GM23248 (cell line): ENCODE results near the gene ARFGAP1. TPM values are rescaled to one million over a fixed set of nuclear protein-coding genes. Genes with fewer than 3 reads are reported as not detected.

Experiments
- DNase-seq: peaks from one replicate; pipeline ENCODE4 v3.0.0-alpha.2; 2015
- H2AFZ ChIP-seq: fragments of 200-600 bp; sonication (generic); 2 replicates; pipeline ENCODE4 v1.6.1; 2016; ENCODE audit warnings: antibody characterized with exemption
- H3F3A ChIP-seq: fragments of 200-600 bp; sonication (generic); 2 replicates; pipeline ENCODE4 v1.6.1; 2016; ENCODE audit warnings: mild to moderate bottlenecking, antibody characterized with exemption, mixed run types; ENCODE audit not compliant: insufficient read depth
- H3K27ac ChIP-seq: fragments of 200-600 bp; sonication (generic); 2 replicates; pipeline ENCODE4 v1.5.1; 2016; ENCODE audit warnings: mild to moderate bottlenecking
- H3K27me3 ChIP-seq: fragments of 200-600 bp; sonication (generic); replicated peaks from 2 replicates; pipeline ENCODE4 v1.6.1; 2016; ENCODE audit warnings: mild to moderate bottlenecking; ENCODE audit not compliant: insufficient read depth
- H3K36me3 ChIP-seq: fragments of 200-600 bp; sonication (generic); 2 replicates; pipeline ENCODE4 v1.6.1; 2016; ENCODE audit warnings: low read depth, mild to moderate bottlenecking
- H3K4me1 ChIP-seq: fragments of 200-600 bp; sonication (generic); 2 replicates; pipeline ENCODE4 v1.6.1; 2016; ENCODE audit warnings: mild to moderate bottlenecking; ENCODE audit not compliant: insufficient read depth
- H3K4me2 ChIP-seq: fragments of 200-600 bp; sonication (generic); one replicate; pipeline ENCODE4 v1.6.1; 2016; ENCODE audit warnings: mild to moderate bottlenecking; ENCODE audit not compliant: unreplicated experiment
- H3K4me3 ChIP-seq: fragments of 200-600 bp; sonication (generic); 2 replicates; pipeline ENCODE4 v1.5.1; 2016; ENCODE audit warnings: mild to moderate bottlenecking
- H3K79me2 ChIP-seq: fragments of 200-600 bp; sonication (generic); 2 replicates; pipeline ENCODE4 v1.6.1; 2016; ENCODE audit warnings: mild to moderate bottlenecking; ENCODE audit not compliant: insufficient read depth
- H3K9ac ChIP-seq: fragments of 200-600 bp; sonication (generic); 2 replicates; pipeline ENCODE4 v1.6.1; 2016; ENCODE audit warnings: mild to moderate bottlenecking
- H3K9me2 ChIP-seq: fragments of 200-600 bp; sonication (generic); 2 replicates; pipeline ENCODE4 v1.6.1; 2016; ENCODE audit warnings: mixed run types, mild to moderate bottlenecking, moderate library complexity; ENCODE audit not compliant: insufficient read depth
- H3K9me3 ChIP-seq: fragments of 200-600 bp; sonication (generic); one replicate; pipeline ENCODE4 v1.6.1; 2017; ENCODE audit warnings: low read depth
- H4K20me1 ChIP-seq: fragments of 200-600 bp; sonication (generic); 2 replicates; pipeline ENCODE4 v1.6.0; 2016; ENCODE audit not compliant: insufficient read depth
- EZH2 ChIP-seq: fragments of 200-600 bp; sonication (generic); IDR thresholded peaks from 2 replicates; pipeline ENCODE4 v1.6.1; 2018; ENCODE audit warnings: antibody characterized with exemption, mild to moderate bottlenecking; ENCODE audit not compliant: insufficient read depth, poor library complexity, severe bottlenecking
- EZH2phosphoT487 ChIP-seq: fragments of 200-600 bp; sonication (generic); IDR thresholded peaks from 2 replicates; pipeline ENCODE4 v1.6.1; 2018; ENCODE audit warnings: antibody characterized with exemption, moderate library complexity, mild to moderate bottlenecking, low read depth; ENCODE audit not compliant: insufficient read depth
- WGBS, 2 experiments: methylation state at CpG; one replicate each; pipeline ENCODE4 v1.1.6; 2015 to 2017; ENCODE audit warnings: low lambda C conversion rate in 2 of 2, low coverage in 1 of 2; ENCODE audit errors: missing lambda C conversion rate in 2 of 2; 5-methylcytosine and 5-hydroxymethylcytosine counted together
- in situ Hi-C: fragments of 300-500 bp; cut with MboI; formaldehyde crosslinking; loops from 2 replicates; pipeline ENCODE4 v1.15.0; 2020
- polyA plus RNA-seq: library from polyadenylated mRNA; unstranded; fragments of >200 nt; fragmentation: Nextera tagmentation; extraction: Ambion mirVana; gene quantifications from 2 replicates; pipeline ENCODE4 v1.2.1, GENCODE V29; 2016
- total RNA-seq: library from RNA; depleted of rRNA; stranded (reverse); fragments of >200 nt; shearing (Covaris generic); gene quantifications from 2 replicates; pipeline ENCODE4 v1.2.3, GENCODE V29; 2014

Gene ARFGAP1
- total and polyA plus RNA-seq, 2 experiments from 2014 or later, result 69.0 to 88.5 TPM

DNA sequence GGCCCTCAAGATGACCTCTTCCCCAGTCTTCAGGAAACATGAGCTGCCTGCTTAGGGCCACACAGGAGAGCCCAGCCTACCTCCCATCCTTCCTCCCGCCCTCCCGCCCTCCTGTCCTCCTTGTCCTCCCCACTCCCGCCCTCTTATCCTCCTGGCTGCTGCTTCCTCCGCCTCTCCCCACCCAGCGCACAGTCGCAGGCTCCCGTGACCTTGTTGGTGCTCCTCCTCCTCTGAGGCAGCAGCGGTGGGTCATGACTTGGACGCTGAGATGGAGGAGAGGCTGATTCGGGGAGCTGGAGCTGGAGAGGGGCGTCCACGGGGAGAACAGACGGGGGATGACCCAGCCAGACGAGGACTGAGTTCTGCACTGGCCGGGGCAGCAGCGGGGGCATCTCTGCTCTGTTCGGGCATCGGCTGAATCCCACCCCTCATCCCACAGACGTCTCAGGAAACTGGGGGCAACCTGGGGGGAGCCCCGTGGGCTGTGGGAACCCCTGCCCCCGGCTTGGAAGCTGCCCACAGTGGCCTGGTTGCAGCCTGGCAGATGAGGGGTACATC, 56.2 kb downstream of the ARFGAP1 start:
- Histone ChIP-seq H3K4me2 (no peak overlapping the region), H3K27me3 (peaks cover 12% of the 10 kb centered on the region), H3K4me1 (no peaks in the 10 kb centered on the region), H3K9me3 (no peaks in the 10 kb centered on the region), H3K79me2 (no peaks in the 10 kb centered on the region), H4K20me1 (no peaks in the 10 kb centered on the region), H3F3A (no peaks in the 10 kb centered on the region), H3K36me3 (no peaks in the 10 kb centered on the region), H2AFZ (no peak overlapping the region), H3K9ac (no peak overlapping the region), H3K9me2 (no peaks in the 10 kb centered on the region), H3K27ac (no peak overlapping the region), H3K4me3 (no peak overlapping the region)
- in situ Hi-C loops, result no loop called here
- TF ChIP-seq EZH2 (no peak), EZH2phosphoT487 (no peak)
- DNase-seq, result no peak
- WGBS, 2 experiments, result 47 to 50% methylated on average over 8 to 21 of the region's 21 CpGs

DNA sequence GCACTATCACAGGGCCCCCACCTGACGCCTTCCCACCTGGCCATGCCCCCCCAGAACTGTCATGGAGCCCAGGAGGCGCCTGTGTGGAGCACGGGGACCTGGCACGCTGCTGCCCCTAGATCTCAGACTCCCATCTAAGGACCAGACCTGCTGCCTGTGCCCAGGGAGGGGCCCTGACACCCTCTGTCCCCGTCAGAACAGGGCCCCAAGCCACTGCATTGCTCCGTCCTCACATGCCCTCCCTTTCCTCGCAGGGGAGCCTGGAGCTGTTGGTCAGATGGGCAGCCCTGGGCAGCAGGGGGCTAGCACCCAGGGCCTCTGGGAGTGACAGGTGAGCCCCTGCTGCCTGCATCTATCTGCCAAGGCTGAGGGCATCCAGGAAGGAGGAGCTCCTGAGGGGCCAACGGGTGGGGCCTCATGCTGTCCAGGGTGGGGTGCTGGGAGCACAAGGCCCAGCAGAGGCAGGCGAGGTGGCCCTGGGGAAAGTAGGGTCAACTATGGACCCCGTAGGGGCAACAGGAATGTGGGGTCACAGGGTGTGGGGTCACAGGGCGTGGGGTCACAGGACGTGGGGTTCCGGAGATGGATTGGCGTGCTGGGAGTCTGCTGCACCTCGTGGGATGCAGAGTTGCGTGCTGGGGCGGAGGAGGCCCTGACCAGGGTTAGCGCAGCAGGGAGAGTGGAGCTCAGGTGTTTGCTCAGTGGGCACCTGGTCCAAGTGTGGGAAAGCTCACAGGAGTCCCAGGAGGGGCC, 56.9 kb downstream of the ARFGAP1 start:
- Histone ChIP-seq H3F3A (no peaks in the 10 kb centered on the region), H3K27ac (no peak overlapping the region), H3K4me3 (no peak overlapping the region), H3K79me2 (no peaks in the 10 kb centered on the region), H3K4me2 (no peak overlapping the region), H3K9ac (no peak overlapping the region), H2AFZ (no peak overlapping the region), H3K9me3 (no peaks in the 10 kb centered on the region), H3K4me1 (no peaks in the 10 kb centered on the region), H4K20me1 (no peaks in the 10 kb centered on the region), H3K9me2 (no peaks in the 10 kb centered on the region), H3K27me3 (peaks cover 5% of the 10 kb centered on the region), H3K36me3 (no peaks in the 10 kb centered on the region)
- TF ChIP-seq EZH2 (no peak), EZH2phosphoT487 (no peak)
- no peak for DNase-seq
- in situ Hi-C loops, result no loop called here
- WGBS, 2 experiments, result 53 to 60% methylated on average over 18 of the region's 18 CpGs

DNA sequence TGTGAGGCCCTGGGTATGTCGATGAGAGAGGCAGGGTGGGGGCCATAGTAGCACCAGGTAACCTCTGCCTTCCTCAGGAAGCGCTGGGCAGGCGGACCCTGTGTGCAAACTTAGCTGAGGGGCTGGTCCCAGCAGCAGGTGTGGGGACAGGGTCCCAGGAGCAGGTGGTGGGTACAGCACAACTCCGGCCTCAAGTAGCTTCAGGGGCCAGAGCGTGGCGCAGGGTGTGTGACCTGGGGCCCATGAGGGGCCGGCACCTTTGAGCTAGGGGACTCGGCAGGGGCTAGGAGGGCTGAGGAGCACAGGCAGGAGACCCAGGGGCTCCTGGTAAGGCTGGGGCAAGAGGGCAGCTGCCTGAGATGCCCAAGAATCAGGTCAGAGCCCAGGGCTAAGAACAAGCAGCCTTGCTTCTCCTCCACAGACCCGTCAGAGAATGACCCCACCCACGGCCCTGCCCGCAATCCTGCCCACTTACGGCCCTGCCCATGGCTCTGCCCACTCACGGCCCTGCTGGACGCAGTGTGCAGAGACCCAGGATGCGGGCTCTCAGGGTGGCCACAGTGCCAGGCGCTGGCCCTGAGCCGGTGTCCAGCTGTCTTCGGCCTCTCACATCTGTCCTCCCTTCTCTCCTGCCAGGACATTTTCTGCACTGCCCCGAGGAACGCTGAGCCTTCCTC, 57.6 kb downstream of the ARFGAP1 start:
- in situ Hi-C loops, result no loop called here
- TF ChIP-seq EZH2, result no peak
- Histone ChIP-seq H4K20me1 (no peaks in the 10 kb centered on the region), H3K4me1 (no peaks in the 10 kb centered on the region), H3K79me2 (no peaks in the 10 kb centered on the region), H3K4me2 (no peak overlapping the region), H3F3A (no peaks in the 10 kb centered on the region), H3K9ac (no peak overlapping the region), H3K4me3 (no peak overlapping the region), H3K36me3 (no peaks in the 10 kb centered on the region), H3K27ac (no peak overlapping the region), H3K9me2 (no peaks in the 10 kb centered on the region), H3K9me3 (no peaks in the 10 kb centered on the region), H2AFZ (no peak overlapping the region), H3K27me3 (no peaks in the 10 kb centered on the region)
- no peak for DNase-seq
- WGBS, 2 experiments, result 61 to 67% methylated on average over 19 of the region's 20 CpGs

DNA sequence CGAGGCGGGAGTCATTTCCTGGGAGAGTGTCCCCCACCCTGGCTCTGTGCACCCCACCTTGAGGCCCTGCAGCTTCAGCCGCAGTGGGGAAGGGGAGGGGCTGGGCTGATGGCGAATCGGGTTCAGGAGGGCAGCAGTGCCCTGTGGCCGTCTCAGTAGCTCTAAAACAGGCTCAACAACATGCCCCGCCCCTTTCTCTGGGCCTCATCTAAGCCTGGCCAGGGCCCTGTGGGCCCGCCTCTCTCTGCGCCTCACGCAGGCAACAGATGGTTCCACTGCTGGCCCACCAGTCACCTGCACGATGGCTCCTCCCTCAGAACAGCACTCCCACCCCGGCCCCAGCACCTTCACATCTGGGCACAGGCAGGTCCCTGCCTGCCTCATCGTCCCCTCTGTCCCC, 58.3 kb downstream of the ARFGAP1 start:
- Histone ChIP-seq H3K27me3 (0 out of 2 replicates have a peak, but pooled peaks cover under 1% of the 10 kb centered on the region), H3K36me3 (no peaks in the 10 kb centered on the region), H3K4me2 (no peak overlapping the region), H3K9me3 (no peaks in the 10 kb centered on the region), H3K27ac (no peak overlapping the region), H3F3A (no peaks in the 10 kb centered on the region), H2AFZ (no peak overlapping the region), H3K79me2 (no peaks in the 10 kb centered on the region), H3K4me1 (no peaks in the 10 kb centered on the region), H4K20me1 (no peaks in the 10 kb centered on the region), H3K9ac (no peak overlapping the region), H3K9me2 (no peaks in the 10 kb centered on the region), H3K4me3 (no peak overlapping the region)
- 51 to 54% methylated on average over 13 of the region's 13 CpGs for WGBS, 2 experiments
- in situ Hi-C loops, result no loop called here
- no peak for TF ChIP-seq EZH2
- TF ChIP-seq EZH2phosphoT487, result no peak
- DNase-seq, result no peak
